MV-4-11 (cell line): ENCODE measurements around the gene PPP4R4.
A peak's percentile ranks its signal among the peaks of the same experiment; 100 is the strongest.
"Not testable (repeated sequence)": the region's sequence is repeated elsewhere in the genome, so short reads cannot be mapped to it uniquely, and the experiment has no call there.

ENCODE experiments used
- DNase-seq: peaks from one replicate; lab custom pipeline; 2025; lab: John Stamatoyannopoulos, UW

PPP4R4 gene

DNA sequence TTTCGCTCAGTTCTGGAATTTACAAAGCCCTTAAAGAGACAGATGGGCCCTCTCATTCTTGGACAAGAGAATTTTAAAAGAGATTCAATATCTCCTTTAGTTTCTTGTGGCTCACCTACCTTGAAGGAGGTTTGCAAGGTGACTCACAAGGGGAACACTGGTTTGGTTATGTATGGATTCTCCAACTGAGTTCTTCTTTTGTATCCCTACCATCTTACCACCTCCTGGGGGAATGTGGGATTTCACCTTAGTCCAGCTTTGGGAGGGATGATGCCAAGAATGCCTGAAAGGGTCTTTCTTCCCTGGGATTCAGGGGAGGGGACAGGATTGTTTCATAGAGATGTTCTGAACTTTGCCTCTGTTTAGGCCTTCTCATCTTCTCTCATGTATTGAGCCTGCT lies 3.7 kb downstream of the PPP4R4 start:
- DNase-seq, result no peak

DNA sequence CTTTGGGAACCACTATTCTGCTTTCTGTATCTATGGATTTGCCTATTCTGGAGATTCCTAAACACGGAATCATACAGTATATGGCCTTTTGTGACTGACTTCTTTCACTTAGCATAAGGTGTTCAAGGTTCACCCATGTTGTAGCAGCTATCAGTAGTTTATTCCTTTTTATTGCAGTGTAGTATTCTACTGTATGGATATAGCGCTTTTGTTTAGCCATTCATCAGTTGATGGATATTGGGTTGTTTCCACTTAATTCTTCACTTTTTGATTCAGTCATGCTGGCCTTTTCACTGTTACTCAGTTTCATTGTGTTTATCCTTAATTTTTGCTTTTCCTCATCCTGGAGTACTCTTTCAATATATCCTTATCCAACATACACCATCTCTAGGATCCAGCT lies 5.1 kb downstream of the PPP4R4 start:
- no peak for DNase-seq

DNA sequence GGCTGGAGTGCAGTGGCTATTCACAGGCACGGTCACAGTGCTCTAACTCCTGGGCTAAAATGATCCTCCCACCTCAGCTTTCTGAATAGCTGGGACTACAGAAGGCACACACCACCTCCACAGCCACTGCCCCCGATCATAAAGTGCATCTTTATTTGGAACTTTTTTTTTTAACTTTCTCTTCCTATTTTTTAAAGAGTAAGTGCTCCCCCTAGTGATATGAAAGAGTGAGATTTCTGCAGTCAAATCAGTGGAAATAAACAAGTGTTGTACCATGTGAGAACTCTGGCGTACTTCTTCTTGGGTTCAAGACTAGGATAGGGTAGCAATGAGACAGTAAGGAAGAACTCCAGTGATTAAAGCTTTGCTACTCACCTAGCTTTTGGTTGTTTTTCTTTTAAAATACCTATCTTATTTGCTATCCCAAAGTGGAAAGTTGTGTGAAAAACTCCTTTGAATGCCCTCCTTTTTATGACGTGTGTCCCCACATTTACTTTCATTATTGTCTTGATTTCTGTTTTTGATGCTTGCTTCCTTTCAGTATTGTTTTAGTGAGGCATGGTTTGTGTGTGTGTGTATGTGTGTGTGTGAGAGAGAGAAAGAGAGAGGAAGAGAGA lies 6.6 kb downstream of the PPP4R4 start:
- DNase-seq, result peak; percentile 62

DNA sequence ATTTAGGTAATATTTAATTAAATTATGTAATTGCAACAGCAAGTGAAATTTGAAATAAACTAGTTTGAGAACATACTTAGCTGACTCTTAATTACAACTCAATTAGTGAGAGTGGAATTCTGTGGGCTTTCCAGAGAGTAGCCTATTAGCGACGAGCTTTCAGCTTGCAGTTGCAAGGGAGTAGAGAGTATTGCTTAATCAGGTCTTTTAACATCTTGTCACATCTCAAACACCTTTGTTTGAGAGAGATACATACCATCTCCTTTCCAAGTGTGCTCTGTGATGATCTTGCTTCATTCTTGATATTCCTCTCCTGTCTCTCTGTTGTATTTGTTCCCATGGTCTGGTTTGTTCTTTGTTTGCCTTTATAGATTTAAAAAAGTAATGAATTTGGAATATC lies 7.7 kb downstream of the PPP4R4 start:
- DNase-seq, result no peak

DNA sequence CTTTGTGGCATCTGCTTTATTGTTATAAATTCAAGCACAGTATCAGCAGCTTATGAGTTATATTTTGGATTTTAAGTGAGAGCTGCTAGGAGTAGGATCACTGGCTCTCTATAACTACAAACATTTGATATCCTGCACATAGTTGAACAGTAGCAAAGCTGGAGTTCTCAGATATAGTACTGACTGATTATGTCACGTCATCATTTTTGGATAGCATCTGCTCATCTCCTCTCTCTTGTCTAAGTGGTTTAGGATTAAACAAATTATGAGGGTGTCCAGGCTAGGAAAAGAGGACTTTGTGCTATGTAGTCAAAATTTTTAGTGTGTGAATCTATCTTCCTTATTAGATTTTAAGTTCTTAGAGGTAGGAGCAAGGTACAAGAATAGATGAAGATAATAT lies 18.4 kb downstream of the PPP4R4 start:
- DNase-seq, result no peak

DNA sequence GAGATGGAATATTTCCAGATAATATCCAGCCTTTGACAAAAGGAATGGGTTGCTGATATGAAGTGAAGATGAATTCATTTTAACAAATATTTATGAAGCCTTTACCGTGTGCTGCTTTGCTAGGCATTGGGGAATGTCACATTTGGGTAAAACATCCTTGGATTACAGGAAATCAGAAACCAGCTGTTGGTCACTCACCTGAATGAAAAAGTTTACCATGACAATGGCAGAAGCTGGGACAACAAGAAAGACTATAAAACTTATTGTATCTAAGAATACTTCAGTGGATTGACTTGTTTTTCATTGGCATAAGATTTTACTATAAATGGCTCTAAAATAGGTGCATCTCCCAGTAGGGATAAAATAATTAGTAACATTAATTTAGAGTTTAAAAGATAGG lies 19.7 kb downstream of the PPP4R4 start:
- no peak for DNase-seq

DNA sequence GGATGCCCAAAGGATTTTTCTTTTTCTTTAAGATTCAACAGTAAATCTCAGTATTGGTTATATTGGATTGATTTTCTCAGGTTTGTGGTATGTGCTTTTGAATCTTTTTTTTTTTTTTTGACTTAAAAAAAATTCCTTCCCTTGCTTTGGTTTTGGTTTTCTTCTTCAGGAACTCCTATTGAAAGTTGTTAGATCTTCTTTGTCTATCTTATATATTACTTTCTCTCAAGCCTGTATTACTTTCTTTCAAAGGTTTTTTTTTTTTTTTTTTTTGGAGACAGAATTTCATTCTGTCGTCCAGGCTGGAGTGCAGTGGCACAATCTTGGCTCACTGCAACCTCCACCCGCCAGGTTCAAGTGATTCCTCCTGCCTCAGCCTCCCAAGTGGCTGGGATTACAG lies 21.9 kb downstream of the PPP4R4 start:
- DNase-seq, result no peak

DNA sequence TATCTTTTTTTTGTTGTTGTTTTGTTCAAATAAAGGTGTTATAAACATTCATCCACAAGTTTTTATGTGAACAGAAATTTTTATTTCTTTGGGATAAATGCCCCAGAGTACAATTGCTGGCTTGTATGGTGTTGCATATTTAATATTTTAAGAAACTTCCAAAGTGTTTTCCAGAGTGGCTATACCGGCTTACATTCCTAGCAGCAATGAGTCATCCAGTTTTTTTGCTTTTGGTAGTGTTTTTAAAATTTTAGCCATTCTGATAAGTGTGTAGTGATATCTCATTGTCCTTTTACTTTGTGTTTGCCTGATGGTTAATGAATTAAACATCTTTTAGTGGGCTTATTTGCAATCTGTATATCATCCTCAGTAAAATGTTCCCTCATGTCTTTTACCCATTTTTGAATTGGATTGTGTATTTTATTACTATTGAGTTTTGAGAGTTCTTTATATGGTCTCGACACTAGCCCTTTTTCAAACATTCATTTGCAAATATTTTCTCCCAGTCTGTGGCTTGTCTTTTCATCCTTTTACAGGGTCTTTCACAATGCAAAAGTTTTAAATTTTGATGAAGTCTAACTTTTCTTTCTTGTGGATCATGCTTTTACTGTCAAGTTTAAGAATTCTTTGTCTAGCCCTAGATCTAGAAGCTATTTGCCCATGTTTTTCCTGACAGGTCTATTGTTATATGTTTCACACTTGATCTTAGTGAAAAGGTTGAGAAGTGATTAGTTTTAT lies 29.5 kb downstream of the PPP4R4 start:
- no peak for DNase-seq

DNA sequence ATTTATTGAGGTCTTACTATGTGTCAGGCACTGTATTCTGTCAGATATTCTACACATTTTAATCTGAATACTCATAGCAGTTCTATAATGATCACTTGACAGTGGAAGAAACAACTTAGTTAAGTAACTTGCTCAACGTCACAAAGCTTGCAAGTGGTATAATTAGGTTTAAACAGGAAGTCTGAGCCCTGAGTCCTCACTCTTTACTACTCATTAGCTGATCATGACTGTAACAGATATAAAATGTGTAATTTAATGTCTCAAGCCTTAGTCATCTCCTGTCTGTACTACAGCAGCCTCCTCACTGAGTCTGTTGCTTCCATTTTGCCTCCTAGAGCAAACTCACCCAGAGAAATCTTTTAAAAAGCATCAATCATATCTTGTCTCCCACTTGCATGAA lies 38.9 kb downstream of the PPP4R4 start:
- no peak for DNase-seq

DNA sequence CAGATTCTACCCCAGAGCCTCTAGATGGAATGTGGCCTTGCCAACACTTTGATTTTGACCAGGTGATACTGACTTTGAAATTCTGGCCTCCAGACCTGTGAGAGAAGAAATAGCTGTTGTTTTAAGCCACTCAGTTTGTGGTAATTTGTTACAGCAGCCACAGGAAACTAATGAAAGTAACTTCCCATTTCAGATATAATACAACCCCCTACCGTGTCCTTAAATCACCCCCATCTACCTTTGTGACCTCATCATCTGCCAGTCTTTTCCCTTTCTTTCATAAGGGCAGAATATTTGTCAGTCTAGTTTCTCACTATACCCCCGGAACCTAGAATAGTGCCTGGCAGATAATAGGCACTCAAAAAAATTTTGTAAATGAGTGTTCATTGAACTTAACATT lies 39.6 kb downstream of the PPP4R4 start:
- DNase-seq, result no peak

DNA sequence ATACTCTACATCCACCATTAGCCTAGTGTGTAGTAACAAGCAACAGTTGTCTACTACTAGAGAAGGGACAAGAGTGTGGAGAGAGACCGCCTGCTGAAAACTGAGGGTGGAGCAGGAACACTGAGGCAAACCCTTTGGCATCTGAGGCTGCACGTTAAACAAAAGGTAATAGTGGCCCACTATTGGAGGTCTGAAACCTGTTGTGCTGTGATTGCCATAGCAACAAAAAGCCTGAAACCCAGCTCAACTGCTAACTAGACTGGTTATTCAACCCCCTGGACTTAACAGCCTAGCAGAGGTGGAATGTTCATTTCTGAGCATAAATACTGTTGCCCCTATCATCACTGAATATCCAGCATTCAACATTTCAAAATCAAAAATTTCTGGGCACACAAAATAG lies 43.0 kb downstream of the PPP4R4 start:
- no peak for DNase-seq

DNA sequence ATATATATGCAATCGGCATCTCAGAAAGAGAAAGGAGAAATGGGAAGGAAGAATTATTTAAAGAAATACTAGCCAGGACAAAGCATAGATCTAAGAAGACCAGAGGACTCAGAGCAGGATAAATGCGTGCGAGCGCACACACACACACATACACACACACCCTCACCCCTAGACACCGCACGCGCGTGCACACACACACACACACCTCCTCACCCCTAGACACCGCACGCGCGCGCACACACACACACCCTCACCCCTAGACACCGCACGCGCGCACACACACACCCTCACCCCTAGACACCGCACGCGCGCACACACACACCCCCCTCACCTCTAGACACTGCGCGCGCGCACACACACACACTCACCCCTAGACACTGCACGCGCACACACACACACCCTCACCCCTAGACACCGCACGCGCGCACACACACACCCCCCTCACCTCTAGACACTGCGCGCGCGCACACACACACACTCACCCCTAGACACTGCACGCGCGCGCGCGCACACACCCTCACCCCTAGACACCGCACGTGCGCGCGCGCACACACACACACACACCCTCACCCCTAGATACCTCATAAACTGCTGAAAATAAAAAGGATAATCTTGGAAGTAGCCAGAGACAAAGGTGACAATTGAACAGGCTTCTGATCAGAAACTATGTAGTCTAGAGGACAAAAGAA lies 44.2 kb downstream of the PPP4R4 start:
- not testable (repeated sequence) for DNase-seq

DNA sequence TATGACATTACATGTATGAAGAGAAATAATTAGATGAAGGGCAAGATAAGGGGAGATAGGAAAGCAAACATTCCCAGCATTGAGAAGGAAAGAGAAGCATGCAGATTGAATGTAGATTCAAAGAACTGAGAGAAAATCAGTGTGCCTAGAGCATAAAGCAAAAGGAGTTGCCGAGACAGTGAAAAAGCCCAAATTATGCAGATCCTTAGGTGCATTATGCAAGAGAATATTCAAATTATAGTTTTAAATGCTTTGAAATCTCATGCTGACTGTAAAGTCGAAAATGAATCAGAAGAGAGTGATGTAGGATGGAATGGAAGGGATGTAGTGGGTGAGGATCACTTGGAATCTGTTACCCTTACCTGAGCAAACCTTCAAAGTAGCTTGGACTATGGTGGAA lies 49.9 kb downstream of the PPP4R4 start:
- DNase-seq, result no peak

DNA sequence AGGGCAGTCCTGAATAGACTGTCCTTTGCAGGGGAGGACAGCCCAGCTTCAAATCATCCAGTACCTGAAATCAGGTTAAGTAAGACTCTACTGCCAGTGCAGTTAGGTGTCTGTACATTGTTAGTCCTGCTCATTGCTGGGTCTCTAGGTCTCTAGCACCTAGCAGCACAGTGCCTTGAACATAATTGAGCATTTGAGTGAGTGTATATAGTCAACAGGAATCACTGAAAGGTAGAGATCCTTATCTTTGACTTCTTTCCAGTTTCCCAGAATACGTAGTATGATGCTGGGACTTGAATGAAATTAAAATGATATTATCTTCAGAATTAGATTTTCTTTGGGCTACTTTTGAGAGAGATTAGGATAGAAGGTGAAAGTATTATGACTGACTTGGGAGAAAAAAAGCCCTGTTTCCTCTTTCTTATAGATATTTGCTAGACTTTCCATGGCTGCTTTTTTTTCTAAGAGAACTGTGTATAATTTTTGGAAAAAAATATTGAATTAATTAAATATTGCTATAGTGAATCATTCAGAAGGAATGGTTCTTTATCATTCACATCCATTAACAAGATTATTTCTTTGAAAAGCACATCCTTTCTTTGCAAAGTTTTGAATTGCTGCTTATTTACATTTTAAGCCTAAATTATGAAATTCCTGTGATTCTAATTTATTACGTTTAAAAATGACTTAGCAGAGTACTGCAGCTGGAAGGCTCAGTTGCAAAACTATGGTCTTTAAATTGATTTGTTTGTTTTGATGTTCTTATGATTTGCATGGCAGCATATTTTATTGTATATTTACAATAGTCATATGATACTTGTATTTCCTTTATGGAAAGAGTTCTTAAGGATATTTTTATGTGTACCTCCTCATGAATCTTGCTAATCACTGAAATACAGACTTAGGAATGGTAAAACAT lies 51.6 kb downstream of the PPP4R4 start:
- DNase-seq, result no peak

DNA sequence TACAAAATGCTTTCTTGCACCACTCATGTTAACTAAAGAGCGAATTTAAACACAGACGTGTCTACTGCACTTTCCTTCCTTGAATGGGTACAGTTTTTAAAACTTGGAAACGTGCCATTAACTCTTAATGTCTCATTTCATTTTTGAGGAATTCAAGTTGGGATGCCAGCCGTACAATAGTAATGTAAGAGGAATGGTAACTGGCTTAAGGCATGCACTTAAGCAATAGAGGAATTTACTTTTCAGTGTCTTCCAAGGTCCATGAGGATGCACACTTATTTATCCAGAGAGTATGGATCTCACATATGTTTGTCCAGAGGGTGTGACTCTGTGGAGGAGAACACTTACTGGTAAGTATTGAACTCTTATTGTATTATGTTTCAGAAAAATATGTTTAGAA lies 52.9 kb downstream of the PPP4R4 start:
- no peak for DNase-seq

DNA sequence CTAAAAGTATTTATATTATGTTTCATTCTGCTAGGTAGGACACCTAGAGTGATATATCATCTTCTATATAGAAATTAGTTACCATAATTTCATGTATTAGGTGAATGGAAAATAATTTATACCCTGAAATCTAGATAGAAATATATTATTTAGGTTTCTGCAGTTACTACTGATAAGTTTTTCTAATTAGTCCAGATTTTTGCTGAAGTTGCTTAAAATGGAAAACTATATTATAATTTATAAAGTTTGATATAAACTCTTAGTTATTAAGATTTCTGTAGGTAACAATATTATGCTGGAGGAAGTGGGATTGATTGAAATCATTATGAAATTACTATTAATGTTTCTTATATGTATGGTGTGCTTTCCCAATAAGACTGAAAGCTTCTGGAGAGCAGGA lies 62.9 kb downstream of the PPP4R4 start:
- DNase-seq, result no peak

DNA sequence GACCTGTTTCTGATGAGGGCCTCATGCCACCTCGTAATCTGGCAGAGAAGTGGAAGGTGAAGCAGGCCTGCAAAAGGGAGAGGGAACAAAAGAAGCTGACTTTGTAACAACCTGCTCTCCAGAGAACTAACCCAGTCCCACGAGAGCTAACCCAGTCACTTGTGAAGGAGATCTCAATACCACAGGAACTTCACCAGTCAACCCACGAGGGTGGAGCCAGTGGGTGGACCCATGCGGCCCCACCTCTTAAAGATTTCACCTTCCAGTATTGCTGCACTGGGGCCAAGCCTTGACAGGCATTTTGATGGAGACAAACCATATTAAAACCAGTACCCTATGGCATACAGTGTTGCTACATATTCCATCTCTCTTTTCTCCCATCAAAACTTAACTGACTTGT lies 63.9 kb downstream of the PPP4R4 start:
- no peak for DNase-seq

DNA sequence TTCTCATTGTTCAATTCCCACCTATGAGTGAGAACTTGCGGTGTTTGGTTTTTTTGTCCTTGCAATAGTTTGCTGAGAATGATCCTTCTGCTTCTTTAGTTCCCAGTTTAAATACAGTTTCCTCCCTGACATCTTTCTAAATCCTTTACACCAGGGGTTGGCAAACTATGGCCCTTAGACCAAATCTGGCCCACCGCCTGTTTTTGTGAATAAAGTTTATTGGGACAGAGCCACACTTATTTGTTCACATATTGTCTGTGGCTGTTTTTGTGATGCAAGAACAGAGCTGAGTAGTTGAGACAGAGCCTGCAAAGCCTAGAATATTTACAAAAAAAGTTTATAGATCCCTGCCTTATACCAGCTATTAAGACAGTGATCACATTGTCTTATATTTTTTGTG lies 65.3 kb downstream of the PPP4R4 start:
- DNase-seq, result no peak

DNA sequence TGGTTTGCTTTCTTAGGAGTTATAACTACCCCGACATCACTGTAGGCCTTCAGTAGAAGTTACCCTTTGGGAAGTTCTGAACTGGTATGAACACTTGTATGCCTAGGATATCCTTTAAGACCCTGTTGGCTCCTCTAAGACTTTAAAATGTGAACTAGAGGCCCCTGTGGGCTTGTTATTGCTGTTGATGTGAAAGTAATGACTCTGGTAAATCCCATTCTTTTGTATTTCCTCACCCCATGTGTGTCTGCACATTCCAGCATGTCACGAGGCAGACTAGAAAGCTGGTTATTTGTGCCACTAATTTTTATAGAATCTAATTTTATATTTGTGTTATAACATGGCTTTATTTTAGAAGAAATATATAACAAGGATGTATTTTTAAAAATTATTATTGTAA lies 70.1 kb downstream of the PPP4R4 start:
- no peak for DNase-seq

DNA sequence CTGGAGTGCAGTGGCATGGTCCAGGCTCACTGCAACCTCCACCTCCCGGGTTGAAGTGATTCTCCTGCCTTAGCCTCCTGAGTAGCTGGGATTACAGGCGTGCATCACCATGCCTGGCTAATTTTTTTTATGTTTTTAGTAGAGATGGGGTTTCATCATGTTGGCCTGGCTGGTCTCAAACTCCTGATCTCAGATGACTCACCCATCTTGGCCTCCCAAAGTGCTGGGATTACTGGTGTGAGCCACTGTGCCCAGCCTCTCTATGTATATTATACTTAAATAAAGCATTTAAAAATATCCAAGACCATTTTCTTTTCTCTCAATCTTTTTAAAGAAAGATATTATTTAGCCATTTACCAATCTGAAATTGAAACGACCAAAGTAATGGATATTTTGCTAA lies 90.1 kb downstream of the PPP4R4 start:
- DNase-seq, result not testable (repeated sequence)

DNA sequence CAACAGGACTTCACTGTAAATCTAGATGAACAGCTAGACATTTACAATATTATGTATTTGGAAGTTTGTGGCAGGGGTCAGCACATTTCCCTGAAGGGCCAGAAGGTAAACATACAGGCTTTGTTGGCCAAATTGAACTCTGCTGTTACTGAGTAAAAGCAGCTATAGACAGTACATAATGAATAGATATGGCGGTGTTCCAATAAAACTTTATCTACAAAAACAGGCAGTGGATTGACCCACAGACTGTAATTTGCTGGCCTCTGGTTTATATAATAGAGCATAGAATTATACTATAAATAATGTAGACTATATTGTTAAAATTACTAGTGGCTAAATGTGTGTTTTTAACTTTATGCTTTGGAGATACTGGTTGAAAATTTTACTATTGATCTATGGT lies 93.2 kb downstream of the PPP4R4 start:
- no peak for DNase-seq

DNA sequence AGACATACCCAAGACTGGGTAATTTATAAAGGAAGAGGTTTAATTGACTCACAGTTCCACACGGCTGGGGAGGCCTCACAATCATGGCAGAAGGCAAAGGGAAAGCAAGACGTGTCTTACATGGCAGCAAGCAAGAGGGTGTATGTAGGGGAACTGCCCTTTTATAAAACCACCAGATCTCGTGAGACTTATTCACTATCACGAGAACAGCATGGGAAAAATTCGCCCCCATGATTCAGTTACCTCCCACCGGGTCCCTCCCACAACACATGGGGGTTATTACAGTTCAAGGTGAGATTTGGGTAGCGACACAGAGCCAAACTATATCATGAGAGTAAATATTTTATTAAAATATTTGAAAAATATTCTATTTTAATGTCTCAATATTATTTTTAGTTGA lies 94.5 kb downstream of the PPP4R4 start:
- not testable (repeated sequence) for DNase-seq
